A204.1 (cell line): ENCODE measurements around the gene LRMDA.
A peak's percentile ranks its signal among the peaks of the same experiment; 100 is the strongest.

ENCODE experiments used
- FAIRE-seq: peaks from 2 replicates; lab custom pipeline; 2012; peaks lifted over from hg19 to GRCh38; lab: Jason Lieb, UNC

The LRMDA gene

DNA sequence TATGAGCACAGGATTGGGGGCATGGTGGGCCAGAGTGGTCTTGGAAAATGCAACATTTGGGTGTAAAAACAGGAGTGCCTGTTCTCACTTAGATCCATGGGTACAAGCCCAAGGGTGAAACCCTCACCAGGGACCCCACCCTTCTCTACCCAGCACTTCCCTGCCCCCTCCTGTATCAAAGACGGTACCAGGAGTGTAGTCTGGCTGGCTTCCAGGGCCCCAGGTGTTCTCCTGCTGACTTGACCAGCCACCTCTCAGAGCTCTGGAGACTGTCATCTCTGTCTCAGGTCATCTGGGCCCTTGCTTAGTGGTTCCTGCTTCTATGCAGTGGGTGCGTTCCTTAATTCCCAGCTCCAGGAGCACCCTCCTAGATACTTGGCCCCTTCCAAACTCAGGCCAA is 447.2 kb downstream of the LRMDA start:
- no peak for FAIRE-seq

DNA sequence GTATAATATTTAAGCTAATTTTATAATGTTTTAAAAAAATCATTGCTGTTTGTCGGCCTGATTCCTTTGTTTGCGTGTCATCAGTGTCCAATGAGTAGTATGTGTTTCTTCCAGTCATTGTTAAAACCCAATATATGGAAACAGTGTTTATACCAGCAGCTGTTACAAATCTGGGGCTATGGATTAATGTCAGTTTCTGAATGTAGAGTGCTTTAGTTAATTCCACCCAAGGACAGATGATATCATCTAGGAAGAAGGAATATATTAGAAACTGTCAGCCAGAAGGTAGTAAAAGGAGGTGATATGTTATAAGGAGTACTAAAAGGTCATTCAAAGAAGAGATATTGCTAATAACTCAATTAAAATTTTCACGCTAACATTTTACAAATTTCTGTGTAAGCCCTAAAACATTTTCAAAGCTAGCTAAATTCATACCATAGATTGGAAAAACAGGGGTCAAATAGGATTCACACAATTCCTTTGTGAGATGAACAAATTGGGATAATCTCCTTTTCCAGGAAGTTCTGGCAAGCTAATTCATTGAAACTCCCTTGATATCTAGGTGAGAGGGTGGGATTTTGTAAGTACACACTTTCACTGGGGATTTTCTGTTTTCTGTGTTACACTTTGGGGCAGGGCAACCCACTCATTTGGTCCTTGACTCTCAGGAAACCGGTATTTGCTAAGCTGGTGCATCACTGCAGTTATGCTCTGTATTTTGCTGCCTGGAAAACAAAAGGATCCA is 448.8 kb downstream of the LRMDA start:
- FAIRE-seq, result no peak

DNA sequence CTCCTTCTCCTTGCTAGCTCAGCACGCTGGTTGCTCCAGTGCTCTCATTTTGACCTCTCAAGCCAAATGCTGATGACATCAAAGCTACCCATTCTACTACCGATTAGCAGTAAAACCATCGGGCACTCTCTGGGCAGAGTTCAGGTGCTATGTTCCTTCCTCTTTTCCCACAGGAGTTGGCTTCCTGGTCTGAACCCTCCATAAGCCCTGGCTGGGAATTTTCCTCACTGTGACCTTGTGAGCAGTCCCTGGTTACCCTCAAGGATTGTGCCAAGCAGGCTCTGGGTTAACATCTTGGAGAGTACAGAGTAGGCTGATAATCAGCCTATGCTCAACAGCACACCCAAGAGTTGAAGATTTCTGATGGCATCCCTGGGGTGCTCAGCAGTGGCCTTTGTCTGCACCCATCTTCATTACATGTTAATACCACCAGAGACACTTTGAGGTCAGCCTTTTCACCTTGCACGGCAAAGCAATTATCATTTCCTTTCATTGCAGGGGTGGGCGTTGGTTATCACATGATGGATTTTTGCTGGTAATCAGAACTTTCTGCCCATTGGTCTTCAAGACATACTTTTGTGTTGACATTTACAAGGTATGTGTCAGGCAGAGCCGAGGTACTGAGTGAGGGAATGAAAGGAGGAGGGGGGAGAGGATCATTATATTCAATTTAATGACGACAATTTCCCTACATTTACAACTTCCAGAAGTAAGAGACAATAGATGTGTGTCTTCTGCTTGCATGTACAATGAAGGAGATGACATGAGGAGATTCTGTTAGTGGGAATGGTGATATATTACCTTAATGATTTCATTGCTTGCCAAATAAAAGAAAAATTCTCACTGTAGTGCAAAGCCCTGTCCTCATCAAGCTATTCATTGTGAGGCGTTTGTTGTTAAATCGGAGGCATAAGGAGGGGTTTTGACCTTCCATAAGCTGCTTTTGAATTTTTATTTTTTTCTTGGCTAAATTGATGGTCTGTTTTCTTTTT is 452.0 kb downstream of the LRMDA start:
- FAIRE-seq, result no peak

DNA sequence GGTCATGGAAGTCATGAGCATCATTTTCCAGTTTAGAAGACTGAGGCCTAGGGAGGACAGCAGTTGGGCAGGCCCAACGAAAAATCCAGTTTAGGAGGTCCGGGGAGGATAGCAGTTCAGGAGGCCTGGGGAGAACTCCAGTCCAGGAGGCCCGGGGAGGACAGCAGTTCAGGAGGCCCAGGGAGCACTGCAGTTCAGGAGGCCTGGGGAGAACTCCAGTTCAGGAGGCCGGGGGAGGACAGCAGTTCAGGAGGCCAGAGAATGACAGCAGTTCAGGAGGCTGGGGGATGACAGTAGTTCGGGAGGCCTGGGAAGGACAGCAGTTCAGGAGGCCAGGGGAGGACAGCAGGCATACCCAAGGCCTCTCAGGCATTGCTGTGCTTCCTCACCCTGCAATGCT is 453.4 kb downstream of the LRMDA start:
- no peak for FAIRE-seq

DNA sequence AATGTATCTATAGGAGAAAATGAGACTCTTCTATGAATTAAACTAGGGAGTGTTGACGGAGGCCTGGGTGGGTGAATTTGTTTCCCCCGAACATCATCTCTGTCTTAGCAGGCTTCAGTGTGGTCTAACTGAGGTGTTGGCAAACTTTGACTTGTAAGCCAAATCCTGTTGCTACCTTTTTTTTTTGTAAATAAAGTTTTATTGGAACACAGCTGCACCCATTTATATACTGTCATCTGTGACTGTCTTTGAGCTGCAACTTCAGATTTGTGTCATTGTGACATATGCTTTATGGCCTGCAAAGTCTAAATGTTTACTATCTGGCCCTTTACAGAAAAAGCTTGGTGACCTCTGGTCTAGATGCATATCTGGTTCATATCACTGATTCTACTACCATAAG is 455.9 kb downstream of the LRMDA start:
- no peak for FAIRE-seq

DNA sequence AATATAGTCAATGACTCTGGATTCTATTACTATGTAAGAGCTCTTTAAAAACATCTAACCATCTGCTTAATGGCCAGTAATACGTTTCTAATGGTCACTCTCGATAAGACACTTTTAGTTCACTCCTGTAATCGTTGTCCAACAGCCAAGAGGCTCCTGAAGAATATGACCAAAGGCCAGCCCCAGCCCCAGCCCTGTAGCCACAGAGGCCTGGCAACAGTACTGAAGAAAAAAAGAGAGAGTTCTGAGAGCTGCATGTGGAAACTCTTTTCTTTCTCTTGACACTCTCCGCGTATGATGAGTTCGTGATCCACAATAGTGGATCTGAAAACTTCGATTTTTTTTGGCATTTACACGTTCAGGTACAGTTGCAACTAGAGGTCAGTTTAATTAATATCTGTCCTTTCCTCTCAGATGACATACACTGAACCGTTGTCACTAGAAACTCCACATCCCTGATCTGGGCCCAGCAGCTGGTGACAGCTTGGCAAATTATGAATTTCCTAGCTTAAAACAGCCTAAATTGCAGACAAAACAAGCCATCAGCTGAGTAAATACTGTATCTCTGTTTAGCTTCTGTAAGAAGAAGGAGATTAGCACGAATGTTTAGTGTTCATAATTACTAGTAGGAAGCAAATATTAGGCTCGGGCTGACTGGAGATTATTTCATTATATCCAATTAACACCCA is 456.7 kb downstream of the LRMDA start:
- FAIRE-seq, result no peak

DNA sequence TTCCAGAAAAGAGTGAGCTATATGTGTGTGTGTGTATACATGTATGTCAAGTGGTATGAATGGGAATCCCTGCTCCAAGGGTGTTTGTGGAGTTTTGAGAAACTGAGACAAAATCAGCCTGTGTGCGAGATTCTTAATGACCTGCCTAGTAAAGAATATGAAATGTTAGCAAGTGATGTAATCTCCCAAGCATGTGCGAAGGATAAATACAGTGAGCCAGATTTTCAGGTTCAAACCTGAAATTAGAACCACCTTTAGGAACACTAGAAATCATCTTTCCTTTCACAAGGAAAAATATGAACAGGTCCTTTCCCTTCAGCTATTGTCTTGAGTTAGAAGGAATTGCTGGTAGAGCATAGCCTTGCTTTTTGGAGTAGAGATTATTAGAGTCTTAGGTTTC is 457.6 kb downstream of the LRMDA start:
- no peak for FAIRE-seq

DNA sequence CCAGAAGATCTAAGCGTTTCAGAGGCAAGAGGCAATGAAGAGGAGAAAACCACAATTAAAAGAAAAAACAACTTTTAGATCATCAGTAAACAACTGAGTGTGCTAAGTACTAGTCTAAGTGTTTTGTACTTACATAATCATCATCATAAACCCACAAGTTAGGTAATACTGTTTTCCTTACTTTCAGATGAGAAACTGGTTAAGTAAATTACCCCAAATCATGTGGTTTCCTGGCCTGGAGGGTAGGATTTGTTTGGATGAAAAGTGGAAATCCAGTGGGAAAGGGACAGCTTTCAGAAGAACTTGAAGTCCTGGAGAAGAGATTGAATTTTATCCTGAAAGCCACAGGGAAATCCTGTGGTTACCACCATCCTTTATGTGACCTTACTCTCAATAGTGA is 463.3 kb downstream of the LRMDA start:
- FAIRE-seq, result no peak

DNA sequence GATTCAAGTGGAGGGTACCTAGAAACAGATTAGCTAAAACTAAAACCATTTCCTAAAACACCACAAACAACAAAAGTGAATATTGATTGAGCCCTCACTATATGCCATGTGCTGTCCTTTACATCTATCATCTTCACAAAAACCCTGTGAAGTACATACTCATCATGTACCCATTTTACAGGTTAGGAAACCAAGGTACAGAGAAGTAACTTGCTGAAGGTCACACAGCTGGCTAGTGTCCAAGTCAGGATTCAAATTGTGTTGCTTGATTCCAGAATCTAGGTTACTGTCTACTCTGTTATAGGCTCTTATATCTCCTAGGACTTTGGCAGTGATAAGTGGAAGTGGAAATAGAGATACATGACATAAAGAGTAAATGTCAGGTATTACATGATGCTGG is 463.8 kb downstream of the LRMDA start:
- FAIRE-seq, result no peak

DNA sequence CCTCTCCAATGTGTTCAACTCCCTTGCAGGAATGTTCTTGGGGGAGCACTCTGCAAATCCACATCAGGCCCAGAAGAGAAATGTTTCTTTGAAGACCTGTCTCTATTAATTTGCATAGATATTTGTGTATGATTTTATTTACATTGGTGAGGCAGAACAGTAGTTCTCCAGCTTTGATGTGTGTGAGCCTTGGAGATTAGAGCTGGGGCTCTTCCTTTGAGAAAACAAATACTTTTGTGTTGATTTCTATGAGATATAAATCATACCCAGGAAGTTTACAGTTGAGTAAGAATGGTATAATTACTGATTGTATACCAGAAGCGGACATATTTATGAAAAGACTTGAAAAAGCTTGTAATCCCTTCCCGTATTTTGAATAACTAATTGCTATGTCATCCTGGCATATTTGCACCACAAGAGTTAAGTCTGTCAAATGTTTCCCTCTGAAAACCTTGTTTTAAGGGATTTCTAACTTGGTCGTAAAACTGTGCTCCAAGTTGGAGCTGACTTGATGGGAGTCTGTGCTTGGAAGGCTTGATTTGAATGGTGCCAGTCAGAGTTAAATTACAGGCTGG is 468.5 kb downstream of the LRMDA start:
- FAIRE-seq, result no peak

DNA sequence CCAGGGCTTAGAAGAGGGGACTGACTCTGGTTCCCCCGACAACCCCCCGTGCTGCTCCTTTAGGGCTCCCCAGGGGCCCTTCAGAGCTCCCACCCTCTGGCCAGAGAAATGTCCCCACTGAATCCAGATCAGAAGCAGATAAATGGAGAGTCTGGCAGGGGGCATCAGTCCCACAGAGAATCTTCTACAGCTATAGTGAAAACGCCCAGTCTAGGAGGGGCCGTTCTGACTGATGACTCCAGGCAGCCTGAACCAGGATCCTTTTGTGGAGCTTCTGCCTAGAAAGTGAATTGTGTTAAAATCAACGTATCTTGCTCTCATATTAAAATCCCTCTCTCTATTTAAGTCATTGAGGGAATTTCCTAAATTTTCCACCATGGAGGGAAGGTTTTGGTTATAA is 471.4 kb downstream of the LRMDA start:
- no peak for FAIRE-seq

DNA sequence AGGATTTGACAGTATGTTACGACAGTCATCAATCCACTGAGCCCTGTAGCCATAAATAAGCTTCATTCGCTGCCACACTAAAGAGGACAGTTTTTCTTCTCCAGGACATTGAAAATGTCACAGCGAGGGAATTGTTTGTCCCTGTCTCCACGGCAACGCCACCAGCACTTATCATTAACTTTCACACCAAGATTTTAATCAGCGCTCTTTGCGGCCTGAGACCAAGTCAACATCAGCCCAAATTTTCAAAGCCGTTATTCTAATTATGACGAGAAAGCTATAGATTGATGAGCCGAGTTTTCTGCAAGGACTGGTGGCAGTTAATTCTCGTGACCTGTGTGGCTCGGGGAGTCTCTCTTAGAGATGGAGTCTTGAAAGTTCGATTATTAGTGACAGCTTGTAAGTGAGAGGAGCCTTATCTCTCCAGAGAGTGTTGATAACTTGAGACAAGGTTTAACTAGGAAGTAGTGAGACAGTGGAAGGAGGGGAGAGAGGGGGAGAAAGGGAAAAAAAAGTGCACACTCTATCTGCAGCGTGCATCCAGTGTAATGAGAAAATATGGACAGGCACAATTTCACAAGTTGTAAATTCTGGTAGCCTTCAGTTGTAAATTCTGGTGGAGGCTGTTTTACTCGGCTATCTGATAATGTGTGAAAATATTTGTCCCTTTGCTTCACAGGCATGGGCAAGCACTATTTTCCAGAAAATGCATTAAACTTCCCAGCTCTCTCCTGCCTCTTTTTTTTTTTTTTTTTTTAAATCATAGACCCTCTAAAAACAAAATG is 473.3 kb downstream of the LRMDA start:
- no peak for FAIRE-seq

DNA sequence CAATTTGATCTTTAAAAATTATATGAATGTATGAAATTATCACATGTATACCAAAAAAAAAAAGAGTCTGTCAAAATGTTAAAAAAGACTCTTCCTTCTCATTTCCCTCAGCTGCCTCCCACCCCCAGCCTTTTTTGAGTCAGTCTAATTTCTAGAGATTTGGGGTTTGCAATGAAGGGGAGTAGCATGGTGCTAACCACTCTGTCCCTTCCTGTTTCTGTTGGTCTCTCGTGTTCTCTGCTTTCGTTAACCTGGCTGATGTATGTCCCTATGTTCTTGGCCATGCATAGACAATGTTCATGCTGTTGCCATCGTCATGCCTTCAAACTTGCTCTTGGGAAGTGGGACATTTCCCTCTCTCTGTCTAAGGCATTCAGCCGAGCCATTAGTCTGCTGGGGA is 474.1 kb downstream of the LRMDA start:
- FAIRE-seq, result no peak

DNA sequence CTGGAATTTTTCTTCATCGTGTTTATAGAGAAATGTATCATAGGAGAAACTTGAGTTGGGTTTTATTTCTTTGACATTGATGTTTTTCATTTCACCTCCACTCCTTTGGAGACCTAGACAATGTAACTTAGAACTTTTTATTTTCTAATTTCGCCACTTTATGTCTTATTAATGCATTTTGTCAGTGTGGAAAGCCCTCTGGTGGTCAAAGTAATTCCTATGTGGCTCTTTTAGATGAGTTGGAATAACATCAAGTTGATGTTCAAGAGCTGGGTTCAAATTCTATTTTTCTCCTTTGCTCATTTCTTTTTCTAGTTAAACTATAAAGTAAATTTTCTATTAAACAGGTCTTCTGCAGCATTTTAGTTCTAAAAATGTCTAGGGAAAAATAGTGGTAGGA is 478.6 kb downstream of the LRMDA start:
- FAIRE-seq, result peak; percentile 23

DNA sequence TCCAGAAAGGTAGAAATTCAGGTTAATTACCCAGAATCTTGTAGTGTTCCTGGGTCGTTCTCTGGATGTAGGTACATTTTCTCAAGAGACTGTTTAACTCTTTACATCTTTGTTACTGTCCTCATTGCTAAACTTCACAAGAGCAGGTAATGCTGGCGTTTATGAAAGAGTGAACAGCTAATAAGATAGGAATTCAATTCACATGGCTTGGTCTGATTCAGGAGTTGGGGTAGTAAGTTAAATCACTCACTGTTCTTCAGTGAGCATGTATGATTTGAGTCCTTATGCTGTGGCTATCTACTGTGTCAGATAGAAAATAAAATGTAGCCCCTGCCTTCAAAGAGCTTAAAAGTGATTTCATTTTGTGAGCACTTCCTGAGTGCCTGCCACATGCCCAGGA is 480.0 kb downstream of the LRMDA start:
- FAIRE-seq, result no peak

DNA sequence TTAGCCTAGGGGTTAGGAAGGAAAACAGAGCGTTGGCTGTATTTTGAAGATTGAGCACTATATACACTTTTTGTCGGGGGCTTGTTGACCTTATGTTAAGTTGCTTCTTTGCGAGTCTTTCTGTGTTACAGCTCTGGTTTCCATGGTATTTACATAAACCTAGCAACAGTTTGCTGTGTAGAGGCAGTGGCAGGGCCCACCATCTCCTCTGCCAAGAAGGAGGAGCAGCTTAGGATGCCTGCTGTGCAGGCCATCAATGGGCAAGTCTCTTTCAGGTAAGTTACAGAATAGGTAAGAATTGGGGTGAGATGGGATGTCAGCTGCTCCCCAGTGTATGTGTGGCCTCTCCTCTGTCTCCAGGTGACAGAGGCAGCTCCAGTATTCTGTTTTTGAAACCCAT is 485.5 kb downstream of the LRMDA start:
- FAIRE-seq, result no peak

DNA sequence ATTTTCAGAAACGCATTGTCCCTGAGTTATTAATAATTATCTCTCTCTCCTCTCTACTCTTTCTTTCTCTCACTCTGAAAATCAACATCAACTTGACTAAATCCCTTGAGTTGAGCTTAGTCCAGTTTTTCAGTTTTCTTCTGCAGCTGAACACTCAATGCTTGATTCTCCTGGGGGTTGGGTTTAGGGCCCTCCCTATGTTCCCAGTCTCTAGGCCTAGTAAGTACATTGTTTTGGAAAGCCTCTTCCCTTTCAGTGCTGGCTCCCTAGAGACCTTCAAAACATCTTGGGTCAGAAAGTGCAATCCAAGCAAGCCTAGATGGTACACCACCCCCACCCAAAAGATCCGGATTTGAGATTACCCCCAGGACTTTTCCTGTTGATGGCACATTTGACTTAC is 488.5 kb downstream of the LRMDA start:
- no peak for FAIRE-seq

DNA sequence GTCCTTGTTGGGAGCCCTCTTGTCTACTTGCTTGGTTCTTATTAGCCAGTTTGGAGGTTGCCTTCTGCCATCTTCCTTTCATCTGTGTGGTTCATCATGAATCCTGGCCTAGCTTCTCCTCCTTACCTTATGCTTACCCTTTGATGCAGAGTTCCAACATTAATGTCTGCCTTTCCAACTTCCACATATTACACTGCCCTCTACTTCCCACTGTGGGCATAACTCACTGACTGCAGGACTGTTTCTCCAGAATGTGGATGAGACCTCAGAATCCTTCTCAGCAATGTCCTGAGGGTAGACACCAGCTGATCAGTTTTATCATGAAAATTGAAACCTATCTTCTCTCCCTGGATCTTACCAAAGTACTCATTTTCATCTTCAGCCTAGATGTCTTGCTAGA is 491.0 kb downstream of the LRMDA start:
- FAIRE-seq, result no peak

DNA sequence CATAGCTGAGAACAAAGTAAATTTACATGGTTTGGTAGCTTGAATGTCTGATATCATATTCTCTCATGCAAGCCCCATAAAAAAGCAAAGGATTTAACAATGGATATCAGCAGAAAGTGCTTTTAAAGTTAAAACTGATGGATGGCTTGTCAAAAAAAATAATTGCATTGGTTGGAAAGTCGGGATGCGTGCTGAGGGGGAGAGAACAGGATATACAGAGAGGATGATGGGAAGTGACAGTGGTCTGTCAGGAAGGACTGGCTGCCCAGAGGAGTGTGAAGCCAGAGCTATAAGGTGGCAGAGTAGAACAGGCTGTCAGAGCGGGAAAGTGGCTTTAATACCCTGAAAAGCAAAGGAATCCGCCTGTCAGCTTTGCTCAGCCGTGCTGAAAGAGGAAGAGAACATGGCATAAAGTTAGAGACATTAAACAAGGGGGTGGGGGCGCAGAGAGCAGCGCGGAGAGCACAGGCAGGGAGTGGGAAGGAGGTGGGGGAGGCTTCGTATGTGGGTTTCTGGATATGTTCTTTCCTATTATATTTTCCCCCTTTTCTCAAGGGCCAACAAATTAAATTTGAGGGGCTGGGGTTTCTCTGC is 493.0 kb downstream of the LRMDA start:
- no peak for FAIRE-seq

DNA sequence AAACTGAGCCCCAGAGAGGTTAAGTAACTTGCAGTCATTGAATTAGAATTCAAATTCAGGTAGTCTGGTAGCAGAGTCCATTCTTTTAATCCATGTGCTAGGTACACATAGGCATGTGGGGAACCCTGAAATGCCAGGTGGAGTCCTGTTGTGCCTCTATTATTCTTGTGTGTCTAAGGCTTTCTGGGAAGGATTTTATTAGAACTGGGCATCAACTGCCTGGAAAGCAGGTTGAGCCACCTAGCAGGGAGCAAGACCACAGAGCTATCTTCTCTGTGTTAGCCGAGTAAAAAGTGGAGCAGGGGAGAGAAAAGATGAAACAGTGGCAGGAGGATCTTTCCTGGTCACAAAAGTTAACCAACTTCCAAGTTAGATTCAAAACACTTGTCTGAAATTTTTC is 494.6 kb downstream of the LRMDA start:
- FAIRE-seq, result no peak

DNA sequence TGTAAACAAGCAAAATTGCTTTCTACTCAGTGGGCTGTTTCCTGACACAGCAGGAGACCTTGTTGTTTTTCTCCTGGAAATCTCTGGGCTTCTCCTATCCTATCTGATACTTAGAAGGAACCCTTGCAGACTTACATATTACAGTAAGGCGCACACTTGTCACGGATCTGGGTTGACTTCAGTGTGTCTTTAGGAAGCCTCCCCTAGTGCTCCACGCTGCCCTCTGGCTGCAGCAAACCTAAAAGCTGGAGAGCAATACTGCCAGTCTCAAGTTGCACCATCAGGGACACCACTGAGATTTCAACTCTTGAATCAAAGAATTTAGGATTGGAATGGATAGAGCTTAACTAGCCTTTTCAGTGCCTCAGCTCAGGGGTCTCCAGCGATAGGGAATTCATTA is 495.3 kb downstream of the LRMDA start:
- no peak for FAIRE-seq
